HG03280 (cell line): Measurements from ENCODE around the gene PIGN.
"Not testable (repeated sequence)": the region's sequence is repeated elsewhere in the genome, so short reads cannot be mapped to it uniquely, and the experiment has no call there.

Source experiments
- ATAC-seq: cut with Tn5 transposase; IDR thresholded peaks from one replicate; pipeline ENCODE4 v1.9.1; 2021; ENCODE audit warnings: mild to moderate bottlenecking, moderate library complexity; ENCODE audit not compliant: unreplicated experiment

The PIGN gene

DNA sequence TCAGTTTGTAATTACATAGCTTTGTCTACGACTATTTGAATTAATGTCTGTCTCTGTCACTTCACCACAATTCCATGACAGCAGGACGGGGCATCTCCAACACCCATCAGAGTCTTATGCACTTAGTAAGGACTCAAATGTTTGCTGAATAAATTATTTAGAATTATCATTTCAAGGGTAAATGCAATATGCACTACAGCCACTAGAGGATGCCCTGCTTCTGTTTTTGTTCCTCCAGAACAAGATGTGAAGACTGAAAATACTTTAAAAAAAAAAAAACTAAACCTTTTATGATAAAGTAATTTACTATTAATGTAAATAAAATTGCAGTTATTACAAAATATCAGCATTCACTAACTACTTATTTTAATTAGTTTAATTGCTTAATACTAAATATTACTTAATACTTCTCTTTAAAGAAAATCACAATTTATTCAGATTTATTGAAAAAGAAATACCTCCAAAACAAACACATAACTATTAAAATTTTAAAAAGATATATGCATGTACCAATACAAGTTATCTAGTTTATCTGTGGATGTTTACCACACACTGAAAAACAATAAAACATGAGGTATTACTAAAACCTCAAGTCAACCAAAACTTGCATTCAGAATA is 3.2 kb downstream of the PIGN start:
- no peak for ATAC-seq

DNA sequence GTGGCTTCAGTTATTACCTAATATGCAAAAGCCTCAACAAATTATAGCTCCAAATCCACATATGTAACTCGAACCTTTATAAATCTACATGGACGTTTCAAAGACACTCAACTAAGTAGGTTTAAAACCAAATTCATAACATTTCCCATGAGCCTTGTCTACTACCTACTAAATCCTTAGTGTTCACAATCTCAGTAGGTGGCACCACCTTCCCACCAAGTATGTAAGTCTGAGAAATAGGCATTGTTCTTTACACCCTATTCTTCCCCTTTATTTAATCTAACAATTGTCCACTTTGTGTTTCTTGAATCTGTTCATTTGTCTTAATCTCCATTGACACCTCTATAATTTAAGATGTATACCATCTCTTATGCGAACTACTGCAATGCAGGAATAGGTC is 4.6 kb downstream of the PIGN start:
- no peak for ATAC-seq

DNA sequence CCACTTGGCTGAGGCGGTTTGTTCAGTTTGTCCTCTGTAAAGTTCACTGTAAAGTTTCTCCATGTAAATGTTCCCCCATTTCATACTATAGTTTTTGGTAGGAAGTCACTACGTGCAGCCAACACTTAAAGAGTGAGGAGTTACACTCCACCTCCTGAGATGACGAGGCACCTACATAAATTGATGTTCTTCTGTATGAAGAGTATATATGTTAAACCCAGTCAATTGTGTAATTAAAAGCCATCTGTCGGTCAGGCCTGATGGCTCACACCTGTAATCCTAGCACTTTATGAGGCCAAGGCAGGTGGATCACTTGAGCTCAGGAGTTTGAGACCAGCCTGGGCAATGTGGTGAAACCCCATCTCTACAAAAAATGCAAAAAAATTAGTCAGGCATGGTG is 7.6 kb downstream of the PIGN start:
- ATAC-seq, result no peak

DNA sequence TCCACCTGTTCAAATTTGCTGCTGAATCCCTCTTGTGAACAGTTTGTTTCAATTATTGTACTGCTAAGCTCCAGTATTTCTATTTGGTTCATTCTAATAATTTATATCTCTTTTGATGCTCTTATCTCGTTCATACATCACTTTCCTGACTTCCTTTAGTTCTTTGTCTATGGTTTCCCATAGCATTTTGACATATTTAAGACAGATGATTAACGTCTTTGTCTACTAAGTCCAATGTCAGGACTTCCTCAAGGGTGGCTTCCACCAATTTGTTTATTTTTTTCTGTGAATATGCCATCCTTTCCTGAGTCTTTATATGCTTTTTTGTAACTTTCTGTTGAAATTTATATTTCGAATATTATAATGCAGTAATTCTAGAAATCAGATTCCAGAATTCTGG is 9.6 kb downstream of the PIGN start:
- ATAC-seq, result no peak

DNA sequence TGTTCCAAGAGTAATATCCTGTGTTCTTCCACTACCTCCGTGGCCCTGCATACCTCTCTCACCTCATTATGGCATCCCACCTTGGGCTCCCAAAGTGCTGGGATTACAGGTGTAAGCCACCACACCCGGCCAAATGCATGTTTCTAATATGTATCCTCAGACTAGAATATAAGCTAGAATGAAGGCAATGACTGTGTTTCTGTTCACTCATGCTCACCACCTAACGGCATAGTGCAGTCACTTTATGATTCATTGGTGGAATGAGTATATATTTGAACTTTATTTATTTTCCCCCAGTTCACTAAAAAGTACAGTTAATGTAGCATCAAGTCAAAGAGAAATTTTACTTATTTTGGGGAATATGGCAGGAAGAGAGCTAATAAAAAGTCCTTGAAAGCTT is 11.3 kb downstream of the PIGN start:
- no peak for ATAC-seq

DNA sequence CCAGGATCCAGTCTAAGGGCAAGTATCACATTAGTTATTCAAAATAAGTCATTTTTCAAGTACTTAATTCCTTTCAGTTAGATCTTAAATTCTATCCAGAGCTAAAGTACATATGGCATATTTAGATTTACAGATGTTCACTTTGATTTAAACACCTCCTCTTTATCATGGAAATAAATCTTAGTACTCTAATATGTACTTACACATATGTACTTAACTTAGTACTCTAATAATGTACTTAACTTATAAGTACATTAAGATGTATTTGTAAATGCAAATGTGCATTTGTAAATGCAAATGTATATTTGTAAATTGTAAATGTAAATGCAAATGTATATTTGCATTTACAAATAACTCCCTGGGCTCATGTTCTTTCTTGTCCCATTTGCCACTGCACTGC is 14.6 kb downstream of the PIGN start:
- no peak for ATAC-seq

DNA sequence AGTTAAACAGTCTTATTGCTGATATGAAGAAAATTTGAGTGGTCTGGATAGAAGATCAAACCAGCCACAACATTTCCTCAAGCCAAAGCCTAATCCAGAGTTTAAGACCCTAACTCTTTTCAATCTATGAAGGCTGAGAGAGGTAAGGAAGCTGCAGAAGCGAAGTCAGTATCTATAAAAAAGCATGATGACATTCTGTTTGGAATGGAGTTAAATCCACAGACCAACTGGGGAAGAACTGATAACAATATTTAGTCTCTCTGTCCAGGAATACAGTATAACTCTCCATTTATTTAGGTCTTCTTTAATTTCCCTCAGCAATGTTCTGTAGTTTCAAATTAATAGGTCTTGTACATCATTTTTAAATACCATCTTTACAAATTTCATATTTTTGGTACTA is 16.0 kb downstream of the PIGN start:
- no peak for ATAC-seq

DNA sequence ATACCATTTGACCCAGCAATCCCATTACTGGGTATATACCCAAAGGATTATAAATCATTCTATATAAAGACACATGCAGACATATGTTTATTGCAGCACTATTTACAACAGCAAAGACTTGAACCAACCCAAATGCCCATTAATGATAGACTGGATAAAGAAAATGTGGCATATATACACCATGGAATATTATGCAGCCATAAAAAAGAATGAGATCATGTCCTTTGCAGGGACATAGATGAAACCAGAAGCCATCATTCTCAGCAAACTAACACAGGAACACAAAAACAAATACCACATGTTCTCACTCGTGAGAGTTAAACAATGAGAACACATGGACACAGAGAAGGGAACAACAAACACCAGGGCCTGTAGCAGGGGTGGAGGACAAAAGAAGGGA is 20.3 kb downstream of the PIGN start:
- ATAC-seq, result not testable (repeated sequence)

DNA sequence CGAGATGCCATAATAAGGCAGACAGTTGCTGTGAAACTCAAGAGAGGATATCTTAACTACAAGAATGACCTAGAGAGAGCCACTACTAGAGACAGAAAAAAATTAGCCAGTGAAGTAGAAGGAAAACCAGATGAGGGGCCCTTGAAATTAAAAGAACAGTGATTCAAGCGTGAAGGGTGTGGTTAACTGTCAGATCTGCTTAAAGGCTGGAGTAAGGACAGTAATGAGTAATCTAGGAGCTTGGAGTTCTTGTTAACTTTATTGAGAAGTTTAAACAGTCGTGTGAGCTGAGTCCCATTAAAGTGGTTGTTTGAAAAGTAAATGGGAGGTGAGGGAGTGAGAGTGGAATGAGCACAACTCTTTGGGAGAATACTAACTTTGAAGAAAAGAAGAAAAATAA is 21.3 kb downstream of the PIGN start:
- no peak for ATAC-seq

DNA sequence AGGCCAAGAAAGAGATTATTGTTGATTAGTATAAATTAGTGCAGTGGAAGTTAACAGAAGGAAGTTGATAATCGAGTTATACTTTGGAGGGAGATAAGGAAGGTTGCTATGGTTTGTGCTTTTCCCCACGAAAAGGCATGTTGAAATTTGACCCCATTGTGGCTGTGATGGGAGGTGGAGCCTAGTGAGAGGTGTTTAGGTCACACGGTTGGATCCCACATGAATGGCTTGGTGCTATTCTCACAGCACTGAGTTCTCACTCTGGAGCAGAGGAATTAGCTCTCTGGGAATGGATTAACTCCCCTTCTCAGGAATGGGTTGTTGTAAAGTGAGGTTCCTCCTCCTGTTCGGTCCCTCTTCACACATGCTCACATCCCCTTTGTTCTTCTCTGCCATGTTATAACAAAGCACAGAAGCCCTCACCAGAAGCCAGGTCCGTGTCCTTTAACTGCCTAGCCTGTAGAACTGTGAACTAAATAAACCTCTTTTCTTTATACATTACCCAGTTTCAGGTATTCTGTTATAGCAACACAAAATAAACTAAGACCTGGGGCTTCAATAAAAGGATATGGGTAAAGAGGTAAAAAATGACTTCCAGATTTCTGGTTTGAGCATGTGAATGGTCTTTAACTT is 21.9 kb downstream of the PIGN start:
- no peak for ATAC-seq

DNA sequence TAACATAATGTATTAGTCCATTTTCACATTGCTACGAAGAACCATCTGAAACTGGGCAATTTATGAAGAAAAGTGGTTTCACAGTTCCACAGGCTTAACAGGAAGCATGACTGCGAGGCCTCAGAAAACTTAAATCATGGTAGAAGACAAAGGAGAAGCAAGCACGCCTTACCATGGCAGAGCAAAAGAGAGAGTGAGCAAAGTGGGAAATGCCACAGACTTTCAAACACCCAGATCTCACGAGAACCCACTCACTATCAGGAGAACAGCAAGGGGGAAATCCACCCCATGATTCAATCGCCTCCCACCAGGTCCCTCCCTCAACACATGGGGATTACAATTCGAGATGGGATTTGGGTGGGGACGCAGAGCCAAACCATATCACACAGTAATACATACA is 22.5 kb downstream of the PIGN start:
- ATAC-seq, result no peak

DNA sequence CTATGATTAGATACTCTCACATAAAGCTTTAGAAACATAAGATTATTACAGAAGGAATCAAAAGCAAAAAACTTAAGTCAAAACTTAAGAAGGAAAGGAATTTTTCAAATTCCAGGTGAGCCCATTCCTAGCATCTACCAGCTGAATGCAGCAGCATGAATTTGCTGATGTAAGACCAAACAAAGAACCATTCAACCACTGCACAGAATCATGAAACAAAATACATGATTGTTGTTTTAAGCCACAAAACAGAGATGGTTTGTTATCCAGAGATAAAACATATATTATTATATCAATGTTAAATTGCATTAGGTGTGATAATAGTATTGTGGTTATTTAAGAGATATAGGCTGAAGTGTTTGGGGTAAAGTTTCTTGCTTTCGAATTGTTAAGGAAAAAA is 29.0 kb downstream of the PIGN start:
- ATAC-seq, result no peak

DNA sequence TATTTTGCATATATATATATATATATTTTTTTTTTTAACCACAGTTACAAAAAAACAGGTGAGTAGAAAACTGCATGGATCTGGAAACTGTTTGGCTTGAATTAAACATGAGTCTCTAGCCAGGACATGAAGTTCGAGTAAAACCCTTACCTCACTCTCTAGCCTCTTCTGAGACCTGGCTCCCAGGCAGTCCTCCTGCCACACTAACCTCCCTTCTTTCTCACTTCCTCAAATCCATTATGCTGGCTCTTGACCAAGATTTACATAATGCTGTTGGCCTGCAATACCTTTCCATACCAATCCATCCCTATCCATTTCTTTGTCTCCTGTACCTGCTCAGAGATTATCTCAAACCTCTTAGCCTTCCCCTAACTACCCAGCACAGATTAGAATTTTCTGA is 34.0 kb downstream of the PIGN start:
- ATAC-seq, result no peak

DNA sequence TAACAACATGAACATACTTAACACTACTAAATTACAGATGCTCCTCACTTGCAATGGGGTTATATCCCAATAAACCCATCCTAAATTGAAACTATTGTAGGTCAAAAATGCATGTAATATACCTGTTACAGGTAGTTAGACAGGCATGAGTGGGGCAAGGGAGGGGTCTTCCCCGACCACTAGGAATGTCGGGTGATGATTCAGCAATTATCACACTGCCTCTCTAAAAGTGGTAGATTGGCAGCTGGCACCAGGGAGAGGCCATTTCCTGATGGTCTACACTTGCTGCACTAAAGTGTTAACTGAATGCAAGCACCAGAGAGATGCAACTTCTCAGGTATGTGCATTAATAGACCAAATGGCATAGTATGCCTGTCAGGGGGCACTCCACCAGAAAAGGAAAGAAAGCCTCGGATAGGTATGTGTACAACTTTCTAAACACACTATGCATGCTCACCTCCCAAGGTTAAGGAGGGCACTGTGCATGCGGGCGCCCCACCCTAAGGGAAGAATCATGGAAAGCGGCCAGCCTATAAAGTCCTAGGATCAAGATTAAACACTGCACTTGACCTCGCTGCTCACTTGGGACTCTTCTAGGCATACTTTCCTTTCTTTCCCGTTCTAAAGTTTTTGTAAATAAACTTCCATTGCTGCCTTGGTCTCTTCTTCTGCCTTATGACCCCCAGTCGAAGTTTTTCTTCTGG is 35.6 kb downstream of the PIGN start:
- no peak for ATAC-seq

DNA sequence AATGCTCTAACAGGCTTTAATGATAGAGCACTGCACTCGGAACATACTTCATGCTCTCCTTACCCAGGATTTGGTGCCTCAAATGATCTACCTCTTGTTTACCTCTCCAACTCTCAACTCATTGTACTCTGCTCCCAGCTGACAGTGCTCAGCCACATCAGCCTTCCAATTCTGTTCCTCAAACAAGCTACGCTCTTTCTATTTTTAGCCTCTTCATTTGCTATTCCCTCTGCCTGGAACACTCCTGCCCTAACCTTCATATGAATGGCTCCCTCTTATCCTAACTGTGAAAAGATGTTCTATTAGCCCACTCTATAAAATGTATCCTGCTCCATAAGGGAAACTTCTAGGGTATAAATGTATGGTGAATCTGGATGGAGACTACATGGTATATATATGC is 42.5 kb downstream of the PIGN start:
- ATAC-seq, result no peak

DNA sequence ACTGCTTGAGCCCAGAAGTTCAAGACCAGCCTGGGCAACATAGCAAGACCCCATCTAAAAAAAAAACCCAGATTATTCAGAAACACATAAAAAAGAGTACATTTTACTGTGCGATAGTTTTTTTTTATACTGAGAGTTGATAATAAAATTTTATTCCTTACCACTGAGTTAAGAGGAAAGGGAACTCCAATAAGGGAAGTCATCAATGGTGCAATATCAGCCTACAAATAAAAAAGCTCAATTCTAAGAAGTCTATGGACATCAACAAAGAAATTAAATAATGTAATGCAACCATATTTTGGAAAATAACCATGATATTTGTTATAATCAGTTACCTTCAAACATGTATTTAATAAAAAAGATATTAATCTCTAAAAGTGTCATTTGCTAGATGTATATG is 46.6 kb downstream of the PIGN start:
- no peak for ATAC-seq

DNA sequence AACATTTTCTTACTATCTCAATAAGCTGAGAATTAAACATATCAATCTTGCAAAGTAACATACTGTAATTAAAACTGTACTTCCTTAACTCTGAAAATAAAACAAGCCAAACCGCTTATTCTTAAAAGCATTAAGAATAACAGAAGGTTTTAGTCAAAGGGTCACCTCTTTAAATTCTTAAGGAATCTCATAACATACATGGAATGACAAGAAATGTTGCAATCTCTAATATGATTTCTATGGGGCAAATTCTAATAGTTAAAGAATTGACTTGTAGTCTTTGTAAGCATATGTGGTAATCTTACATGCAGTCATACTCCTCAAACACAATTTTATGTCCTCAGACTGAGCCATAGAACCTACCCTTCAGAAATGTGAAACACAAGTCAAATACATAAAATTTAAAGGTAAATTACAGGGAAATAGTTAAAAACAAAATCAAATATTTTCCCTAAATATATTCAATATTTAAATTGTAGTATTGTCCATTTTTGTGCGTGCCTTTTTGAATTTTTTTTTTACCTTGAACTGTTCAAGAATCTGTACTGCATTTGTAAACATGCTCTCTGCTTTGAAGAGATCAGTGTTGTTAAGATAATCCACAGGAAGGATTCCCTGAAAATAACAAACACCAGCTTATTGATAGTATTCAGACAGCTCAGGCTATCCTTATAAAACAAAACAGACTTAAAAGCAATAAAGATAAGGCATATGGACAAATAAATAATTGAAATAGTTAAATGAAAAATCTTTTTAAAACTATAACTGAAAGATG is 48.2 kb downstream of the PIGN start:
- ATAC-seq, result no peak

DNA sequence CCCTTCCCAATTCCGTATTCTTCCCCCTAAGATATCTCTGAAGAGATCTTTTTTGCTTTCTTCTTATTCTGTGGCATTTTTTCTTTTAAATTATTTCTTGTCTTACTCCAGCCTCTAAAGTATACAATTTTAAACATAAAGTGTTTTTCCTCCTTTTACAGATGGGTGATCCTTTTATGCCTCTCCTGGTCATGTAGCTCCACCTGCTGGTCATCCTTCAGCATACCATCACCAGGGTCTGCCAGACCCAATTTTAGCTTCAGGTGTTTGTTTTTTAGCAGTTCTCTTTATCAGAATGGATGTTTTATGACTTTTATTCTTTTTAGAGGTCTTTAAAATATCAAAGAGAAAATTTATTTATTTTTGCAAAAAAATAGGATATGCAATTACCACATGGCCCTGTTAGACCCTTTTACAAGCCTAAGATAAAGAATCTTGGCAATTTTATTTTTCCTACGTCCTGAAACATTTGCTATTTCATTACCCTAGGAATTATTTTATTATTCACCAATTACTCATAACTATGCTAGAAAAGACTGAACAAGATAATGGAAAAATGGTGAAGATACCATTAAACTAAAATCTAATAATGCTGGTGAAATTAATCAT is 55.5 kb downstream of the PIGN start:
- ATAC-seq, result peak; percentile 75

DNA sequence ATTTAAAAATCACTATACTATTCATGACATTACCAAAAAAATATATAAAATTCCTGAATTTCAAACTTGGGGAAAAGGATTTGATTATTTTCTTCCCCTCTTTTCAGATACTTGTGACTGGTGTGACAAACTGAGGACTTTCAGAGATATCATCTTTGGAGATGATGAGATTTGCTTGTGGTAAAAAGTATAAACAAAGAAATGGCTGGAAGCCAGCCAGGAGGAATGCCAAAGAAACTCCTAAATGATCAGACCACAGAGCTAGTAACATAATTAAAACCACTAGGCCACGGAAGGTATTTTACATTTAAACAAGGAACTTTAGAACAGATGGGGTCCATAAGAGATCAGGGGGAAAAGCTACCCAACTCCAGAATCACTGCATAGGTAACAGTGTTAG is 58.7 kb downstream of the PIGN start:
- no peak for ATAC-seq

DNA sequence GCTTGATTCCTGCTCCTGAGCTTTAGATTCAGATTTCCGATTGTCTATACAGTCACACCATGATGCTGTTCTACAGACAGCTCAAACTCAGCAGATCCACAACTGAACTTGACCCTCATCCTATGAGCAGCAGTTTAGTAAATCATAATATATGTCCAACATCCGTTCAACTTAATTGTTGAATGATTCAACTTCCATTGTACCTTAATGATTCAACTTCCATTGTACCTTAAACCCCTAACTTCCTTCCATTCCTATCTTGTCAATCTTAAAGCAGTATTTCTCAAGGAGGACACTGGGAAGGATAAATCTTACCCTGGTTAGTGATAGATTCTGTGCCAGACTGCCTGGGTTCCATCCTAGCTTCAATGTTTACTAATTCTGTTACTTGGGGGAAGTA is 60.1 kb downstream of the PIGN start:
- no peak for ATAC-seq

DNA sequence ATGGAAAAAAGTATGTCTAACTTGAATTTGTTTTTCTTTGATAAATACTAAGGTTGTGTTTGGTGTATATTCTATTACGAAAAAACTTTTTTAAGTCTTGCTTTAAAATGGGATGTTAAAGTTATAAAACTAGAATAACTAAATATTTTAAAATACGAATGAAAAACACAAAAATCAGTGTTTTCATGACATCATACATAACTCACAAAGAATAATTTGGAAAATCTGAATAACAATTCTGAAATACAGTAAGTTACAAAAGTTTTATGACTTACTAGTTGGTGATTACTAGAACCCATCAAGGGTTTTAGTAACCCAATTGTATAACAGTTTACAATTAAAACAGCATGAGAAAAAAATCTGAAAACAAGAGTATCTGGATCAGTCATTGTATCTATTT is 61.2 kb downstream of the PIGN start:
- ATAC-seq, result no peak
